Iris pigment epithelial cell (primary cell): ENCODE measurements around the gene C1orf122.

Experiments used
- DNase-seq: peaks from one replicate; pipeline ENCODE4 v3.0.0-alpha.2; 2011; ENCODE audit warnings: low read depth

Gene C1orf122

GRCh38 chr1:37797750-37798345 is 9.7 kb upstream of the C1orf122 start:
- DNase-seq: peak; percentile 92

- no peak for DNase-seq
These were observed 5.2 kb upstream of the C1orf122 start for GRCh38 chr1:37802439-37802838.

GRCh38 chr1:37807220-37807554 is 403 bp upstream of the C1orf122 start:
- no peak for DNase-seq

GRCh38 chr1:37808369-37809319 is 1.1 kb downstream of the C1orf122 start:
- peak; percentile 84 for DNase-seq

GRCh38 chr1:37809942-37810341 is 2.4 kb downstream of the C1orf122 start:
- DNase-seq: no peak

GRCh38 chr1:37811027-37811655 is 3.6 kb downstream of the C1orf122 start:
- peak; percentile 80 for DNase-seq

- DNase-seq: no peak
These were observed 6.0 kb downstream of the C1orf122 start for GRCh38 chr1:37813529-37814145.

- DNase-seq: no peak
These were observed 6.7 kb downstream of the C1orf122 start for GRCh38 chr1:37814252-37814651.

GRCh38 chr1:37817481-37817880 is 9.9 kb downstream of the C1orf122 start:
- peak; percentile 76 for DNase-seq

GRCh38 chr1:37821481-37821880 is 13.9 kb downstream of the C1orf122 start:
- no peak for DNase-seq

- DNase-seq: peak; percentile 71
These were observed 15.6 kb downstream of the C1orf122 start for GRCh38 chr1:37822906-37823815.

GRCh38 chr1:37824001-37824400 is 16.4 kb downstream of the C1orf122 start:
- DNase-seq: no peak

- DNase-seq: peak; percentile 11
These were observed 17.9 kb downstream of the C1orf122 start for GRCh38 chr1:37825506-37825905.

GRCh38 chr1:37828410-37829074 is 21.0 kb downstream of the C1orf122 start:
- no peak for DNase-seq

- peak; percentile 22 for DNase-seq
These were observed 23.5 kb downstream of the C1orf122 start for GRCh38 chr1:37831109-37831508.

- DNase-seq: peak; percentile 33
These were observed 24.2 kb downstream of the C1orf122 start for GRCh38 chr1:37831809-37832208.

- DNase-seq: no peak
These were observed 29.2 kb downstream of the C1orf122 start for GRCh38 chr1:37836788-37837187.

GRCh38 chr1:37839676-37840075 is 32.1 kb downstream of the C1orf122 start:
- no peak for DNase-seq

- peak; percentile 20 for DNase-seq
These were observed 33.1 kb downstream of the C1orf122 start for GRCh38 chr1:37840711-37841110.

GRCh38 chr1:37841652-37842051 is 34.1 kb downstream of the C1orf122 start:
- DNase-seq: no peak

- DNase-seq: no peak
These were observed 36.9 kb downstream of the C1orf122 start for GRCh38 chr1:37844536-37844935.
